T-helper 2 cell treated with Interferon-gamma antibody and Interleukin-4, amounts not matched to agents 5 μg/mL and 100 μg/mL, for 36 hours (primary cell): ENCODE measurements around the gene RGL4.

Experiments
- DNase-seq: peaks from one replicate; pipeline ENCODE4 v3.0.0; 2021; ENCODE audit warnings: low spot score
- H3K27ac Mint-ChIP-seq: one replicate; pipeline ENCODE4 v1.8.0; 2021; ENCODE audit warnings: mild to moderate bottlenecking, mixed read lengths
- H3K27me3 Mint-ChIP-seq: one replicate; pipeline ENCODE4 v1.8.0; 2021; ENCODE audit warnings: low read depth, mixed read lengths
- H3K36me3 Mint-ChIP-seq: one replicate; pipeline ENCODE4 v1.8.0; 2021; ENCODE audit warnings: low read depth, mixed read lengths
- H3K4me1 Mint-ChIP-seq: one replicate; pipeline ENCODE4 v1.8.0; 2021; ENCODE audit warnings: low read depth, mixed read lengths
- H3K4me3 Mint-ChIP-seq: one replicate; pipeline ENCODE4 v1.8.0; 2022; ENCODE audit warnings: mild to moderate bottlenecking, moderate library complexity, mixed read lengths
- H3K9me3 Mint-ChIP-seq: one replicate; pipeline ENCODE4 v1.8.0; 2021; ENCODE audit warnings: mixed read lengths

RGL4 gene

GRCh38 chr22:23685205-23685784 lies 5.5 kb upstream of the RGL4 start:
- H3K27ac Mint-ChIP-seq: no peak overlapping the region
- H3K4me1 Mint-ChIP-seq: peaks cover 7% of the 10 kb centered on the region
- DNase-seq: no peak
- no peaks in the 10 kb centered on the region for H3K27me3 Mint-ChIP-seq
- H3K9me3 Mint-ChIP-seq: no peaks in the 10 kb centered on the region
- peaks cover 13% of the 10 kb centered on the region for H3K36me3 Mint-ChIP-seq
- H3K4me3 Mint-ChIP-seq: no peak overlapping the region

GRCh38 chr22:23686416-23687024 lies 4.3 kb upstream of the RGL4 start:
- Mint-ChIP-seq H3K9me3 (no peaks in the 10 kb centered on the region), H3K4me1 (peaks cover 7% of the 10 kb centered on the region), H3K27ac (peak overlapping the region; percentile 23), H3K27me3 (no peaks in the 10 kb centered on the region), H3K36me3 (peaks cover 13% of the 10 kb centered on the region), H3K4me3 (no peak overlapping the region)
- DNase-seq: no peak

GRCh38 chr22:23688121-23688520 lies 2.7 kb upstream of the RGL4 start:
- no peaks in the 10 kb centered on the region for H3K9me3 Mint-ChIP-seq
- H3K4me1 Mint-ChIP-seq: peaks cover 3% of the 10 kb centered on the region
- H3K27me3 Mint-ChIP-seq: no peaks in the 10 kb centered on the region
- peaks cover 12% of the 10 kb centered on the region for H3K36me3 Mint-ChIP-seq
- no peak overlapping the region for H3K4me3 Mint-ChIP-seq
- no peak overlapping the region for H3K27ac Mint-ChIP-seq
- no peak for DNase-seq

DNA sequence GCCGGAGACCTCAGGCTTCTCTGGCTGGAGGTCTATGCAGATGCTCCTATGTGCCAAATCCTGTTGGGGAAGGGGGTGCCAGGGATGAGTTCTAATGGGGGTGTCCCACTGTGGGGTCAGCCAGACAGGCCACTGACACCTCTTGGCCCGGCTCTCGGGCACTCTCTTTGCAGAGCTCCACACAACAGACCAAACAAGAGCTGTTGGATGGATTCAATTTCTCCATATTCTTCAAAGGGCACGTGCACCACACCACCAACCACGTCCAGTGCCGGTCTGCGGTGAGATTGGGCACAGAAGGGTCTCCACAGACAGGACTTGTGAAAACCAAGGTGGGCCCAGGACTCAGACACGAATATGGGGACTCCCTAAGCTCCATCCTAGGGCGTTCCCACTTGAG lies 2.2 kb upstream of the RGL4 start:
- H3K27me3 Mint-ChIP-seq: no peaks in the 10 kb centered on the region
- H3K27ac Mint-ChIP-seq: no peak overlapping the region

GRCh38 chr22:23689414-23689813 lies 1.4 kb upstream of the RGL4 start:
- H3K36me3 Mint-ChIP-seq: peaks cover 19% of the 10 kb centered on the region
- no peaks in the 10 kb centered on the region for H3K27me3 Mint-ChIP-seq
- no peak overlapping the region for H3K27ac Mint-ChIP-seq
- no peak for DNase-seq
- H3K4me3 Mint-ChIP-seq: no peak overlapping the region
- H3K4me1 Mint-ChIP-seq: peaks cover 3% of the 10 kb centered on the region
- H3K9me3 Mint-ChIP-seq: no peaks in the 10 kb centered on the region

More for the DNA sequence above, 2.2 kb upstream of the RGL4 start:
- H3K36me3 Mint-ChIP-seq: peaks cover 13% of the 10 kb centered on the region
- peaks cover 3% of the 10 kb centered on the region for H3K4me1 Mint-ChIP-seq
- DNase-seq: no peak
- H3K4me3 Mint-ChIP-seq: no peak overlapping the region
- H3K9me3 Mint-ChIP-seq: no peaks in the 10 kb centered on the region

DNA sequence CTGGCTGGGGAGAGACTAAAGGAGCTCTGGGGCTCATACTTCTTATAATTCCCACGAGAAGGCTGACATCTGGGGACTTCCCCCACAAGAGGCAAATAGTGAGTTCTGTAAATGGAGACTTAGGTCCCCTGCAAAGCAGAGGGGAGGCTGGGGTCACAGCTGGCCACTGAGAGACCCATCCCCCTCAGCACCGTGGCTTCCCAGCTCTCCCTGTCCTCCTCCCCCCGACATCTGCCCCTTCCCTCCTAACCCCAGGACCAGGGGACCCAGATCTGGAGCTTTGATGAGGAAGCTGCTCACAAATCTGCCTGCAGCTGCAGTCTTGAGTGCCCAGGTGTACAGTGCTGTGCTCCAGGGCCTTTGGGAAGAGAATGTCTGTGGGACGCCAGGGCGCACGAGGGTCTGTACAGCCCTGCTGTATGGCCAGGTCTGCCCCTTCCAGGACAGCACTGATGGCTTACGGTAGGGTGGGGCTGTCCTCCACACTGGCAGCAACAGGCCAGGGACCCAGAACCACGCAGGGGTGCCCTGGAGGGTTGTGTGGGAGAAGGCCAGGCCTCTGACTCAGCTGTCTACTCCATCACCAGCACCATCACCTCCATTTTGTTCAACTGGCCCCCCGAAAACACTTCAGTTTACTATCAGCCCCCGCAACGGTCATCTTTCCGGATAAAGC lies 1.1 kb downstream of the RGL4 start:
- Mint-ChIP-seq H3K27me3 (no peaks in the 10 kb centered on the region), H3K9me3 (no peaks in the 10 kb centered on the region), H3K4me1 (peaks cover 21% of the 10 kb centered on the region), H3K36me3 (peaks cover 31% of the 10 kb centered on the region), H3K4me3 (no peak overlapping the region), H3K27ac (no peak overlapping the region)
- no peak for DNase-seq

- peaks cover 32% of the 10 kb centered on the region for H3K36me3 Mint-ChIP-seq
- H3K27ac Mint-ChIP-seq: no peak overlapping the region
- no peak for DNase-seq
- H3K4me1 Mint-ChIP-seq: peaks cover 27% of the 10 kb centered on the region
- no peaks in the 10 kb centered on the region for H3K27me3 Mint-ChIP-seq
- H3K4me3 Mint-ChIP-seq: no peak overlapping the region
- H3K9me3 Mint-ChIP-seq: no peaks in the 10 kb centered on the region
Observed at GRCh38 chr22:23692598-23693291, 1.9 kb downstream of the RGL4 start.

- Mint-ChIP-seq H3K27ac (peak overlapping the region; percentile 49), H3K36me3 (peaks cover 37% of the 10 kb centered on the region), H3K27me3 (no peaks in the 10 kb centered on the region), H3K4me3 (no peak overlapping the region), H3K4me1 (peaks cover 31% of the 10 kb centered on the region), H3K9me3 (no peaks in the 10 kb centered on the region)
- DNase-seq: no peak
Observed at GRCh38 chr22:23693979-23694680, 3.3 kb downstream of the RGL4 start.

GRCh38 chr22:23695141-23695540 lies 4.3 kb downstream of the RGL4 start:
- H3K27me3 Mint-ChIP-seq: no peaks in the 10 kb centered on the region
- H3K36me3 Mint-ChIP-seq: peaks cover 46% of the 10 kb centered on the region
- H3K4me3 Mint-ChIP-seq: peak overlapping the region; percentile 4
- H3K27ac Mint-ChIP-seq: peak overlapping the region; percentile 99
- H3K4me1 Mint-ChIP-seq: peaks cover 35% of the 10 kb centered on the region
- H3K9me3 Mint-ChIP-seq: peaks cover 3% of the 10 kb centered on the region
- no peak for DNase-seq

DNA sequence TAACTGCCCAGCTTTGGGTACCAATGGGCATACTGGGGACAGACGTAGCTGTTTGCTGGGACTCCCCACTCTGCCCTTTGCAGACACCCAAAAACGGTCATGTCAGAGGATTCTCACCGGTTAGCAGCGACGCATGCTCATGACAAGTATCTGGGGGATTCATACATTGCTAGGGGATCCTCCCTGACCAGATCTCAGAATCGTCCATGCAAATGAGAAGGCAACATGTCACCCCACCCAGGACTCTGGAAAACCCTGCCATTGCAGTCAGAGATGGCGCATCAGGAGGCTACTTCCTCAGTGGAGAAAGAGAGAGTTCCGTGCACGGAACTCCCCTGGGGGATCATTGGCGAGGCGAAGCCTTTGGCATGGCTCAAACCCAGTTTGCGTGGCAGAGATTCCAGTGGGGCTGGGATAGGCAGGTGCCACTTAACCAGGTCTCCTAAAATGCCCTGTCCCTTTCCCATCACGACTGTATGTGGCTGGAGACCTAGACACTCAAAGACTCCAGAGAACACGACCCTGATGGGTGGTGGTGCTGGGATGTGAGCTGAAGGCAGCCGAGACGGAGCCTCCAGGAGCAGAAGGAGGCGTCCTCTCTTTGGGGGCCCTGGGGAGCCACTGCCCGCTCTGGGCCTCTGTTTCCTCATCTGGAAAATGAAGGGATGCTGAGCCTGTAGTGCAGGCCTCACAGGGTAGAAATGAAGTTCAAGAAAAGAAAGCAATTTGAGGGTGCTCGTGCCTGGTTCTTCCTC lies 4.9 kb downstream of the RGL4 start:
- Mint-ChIP-seq H3K4me1 (peaks cover 40% of the 10 kb centered on the region), H3K4me3 (peak overlapping the region; percentile 96), H3K27ac (peak overlapping the region; percentile 99), H3K36me3 (peaks cover 48% of the 10 kb centered on the region), H3K9me3 (peaks cover 4% of the 10 kb centered on the region), H3K27me3 (no peaks in the 10 kb centered on the region)
- no peak for DNase-seq

- H3K4me1 Mint-ChIP-seq: peaks cover 43% of the 10 kb centered on the region
- H3K27me3 Mint-ChIP-seq: no peaks in the 10 kb centered on the region
Observed at GRCh38 chr22:23696326-23696851, 5.6 kb downstream of the RGL4 start.

DNA sequence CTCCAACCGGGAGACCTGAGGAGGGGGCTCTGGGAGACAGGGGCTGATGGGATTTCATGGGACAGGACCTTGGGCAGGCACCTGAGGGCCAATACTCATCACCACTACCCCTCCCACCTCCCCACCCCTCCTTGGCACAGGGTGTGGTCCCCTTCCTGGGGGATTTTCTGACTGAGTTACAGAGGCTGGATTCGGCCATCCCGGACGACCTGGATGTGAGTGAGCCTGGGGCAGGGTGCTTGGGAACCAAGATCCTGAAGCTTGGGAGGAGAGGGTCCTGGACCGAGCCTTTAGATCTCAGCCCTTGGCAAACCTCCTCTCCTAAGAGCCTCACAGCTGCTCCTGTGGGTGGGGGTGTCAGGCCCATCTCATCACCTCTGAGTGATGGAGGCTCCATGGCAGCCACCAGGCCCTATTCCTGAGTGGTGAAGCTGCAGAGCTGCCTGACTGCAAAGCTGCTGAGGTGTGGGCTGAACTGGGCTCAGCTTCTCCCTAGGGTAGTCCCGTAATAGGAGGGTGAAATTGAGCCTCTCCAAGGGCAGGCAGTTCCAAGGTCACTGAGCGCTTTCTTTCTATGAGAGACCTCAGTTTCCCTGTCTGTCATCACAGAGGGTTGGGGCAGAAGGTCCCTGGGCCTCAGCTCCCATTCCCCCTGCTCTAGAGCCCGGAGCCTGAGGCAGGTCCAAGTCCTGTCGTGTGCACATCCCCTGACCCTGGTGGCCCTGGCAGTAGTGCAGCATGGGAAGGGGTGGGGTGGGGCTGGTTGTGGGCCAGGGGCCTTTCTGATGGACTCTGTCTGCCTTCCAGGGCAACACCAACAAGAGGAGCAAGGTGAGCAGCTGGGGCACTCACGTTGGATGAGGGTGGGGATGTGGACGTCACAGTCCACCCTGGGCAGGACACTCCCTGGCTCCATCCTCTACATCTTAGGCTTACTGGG lies 6.5 kb downstream of the RGL4 start:
- Mint-ChIP-seq H3K27me3 (no peaks in the 10 kb centered on the region), H3K4me3 (peak overlapping the region; percentile 96), H3K27ac (peak overlapping the region; percentile 99), H3K9me3 (peaks cover 4% of the 10 kb centered on the region), H3K4me1 (peaks cover 50% of the 10 kb centered on the region), H3K36me3 (peaks cover 63% of the 10 kb centered on the region)
- no peak for DNase-seq

More at GRCh38 chr22:23696326-23696851, 5.6 kb downstream of the RGL4 start:
- Mint-ChIP-seq H3K27ac (peak overlapping the region; percentile 99), H3K36me3 (peaks cover 54% of the 10 kb centered on the region), H3K4me3 (peak overlapping the region; percentile 96), H3K9me3 (peaks cover 4% of the 10 kb centered on the region)
- DNase-seq: peak; percentile 76
